SU-DHL-6 (cell line): ENCODE data around the gene HEBP2.

ENCODE experiments used
- H2AFZ ChIP-seq: fragments of 200-600 bp; sonication (generic); 2 replicates; pipeline ENCODE4 v1.6.1; 2014; ENCODE audit warnings: low read depth, mild to moderate bottlenecking, moderate library complexity, mixed read lengths, antibody characterized with exemption, low read length; ENCODE audit not compliant: severe bottlenecking
- H3F3A ChIP-seq: fragments of 200-600 bp; shearing (Covaris generic); 2 replicates; pipeline ENCODE4 v1.6.0; 2016; ENCODE audit warnings: antibody characterized with exemption, mild to moderate bottlenecking; ENCODE audit not compliant: insufficient read depth
- H3K27ac ChIP-seq: fragments of 200-600 bp; sonication (generic); 2 replicates; pipeline ENCODE4 v1.5.1; 2016; ENCODE audit warnings: low read depth, mild to moderate bottlenecking, low read length, moderate library complexity, mixed read lengths
- H3K27me3 ChIP-seq: fragments of 200-600 bp; sonication (generic), shearing (Covaris generic); 2 replicates; pipeline ENCODE4 v1.6.0; 2014; ENCODE audit warnings: mild to moderate bottlenecking, low read length
- H3K36me3 ChIP-seq: fragments of 200-600 bp; sonication (generic); 2 replicates; pipeline ENCODE4 v1.6.1; 2014; ENCODE audit warnings: mild to moderate bottlenecking, low read length, mixed read lengths
- H3K4me2 ChIP-seq: fragments of 300-600, 200-600 bp; shearing (Covaris generic), sonication (generic); 2 replicates; pipeline ENCODE4 v1.6.0; 2014; ENCODE audit warnings: low read length, low read depth, mild to moderate bottlenecking; ENCODE audit not compliant: poor library complexity, severe bottlenecking
- H3K4me3 ChIP-seq: fragments of 200-600 bp; sonication (generic); 2 replicates; pipeline ENCODE4 v1.5.1; 2014; ENCODE audit warnings: antibody characterized with exemption, low read length, mild to moderate bottlenecking, mixed read lengths; ENCODE audit not compliant: insufficient read depth, poor library complexity, severe bottlenecking
- H3K79me2 ChIP-seq: fragments of 200-600 bp; sonication (generic); 2 replicates; pipeline ENCODE4 v1.6.1; 2014; ENCODE audit warnings: mild to moderate bottlenecking, low read length, moderate library complexity; ENCODE audit not compliant: insufficient read depth
- H3K9ac ChIP-seq: fragments of 200-600 bp; sonication (generic); 2 replicates; pipeline ENCODE4 v1.7.0; 2014; ENCODE audit warnings: mild to moderate bottlenecking, low read length
- H3K9me2 ChIP-seq: fragments of 200-600 bp; sonication (generic); replicated peaks from 2 replicates; pipeline ENCODE4 v1.6.1; 2014; ENCODE audit warnings: low read length; ENCODE audit not compliant: insufficient read depth
- H3K9me3 ChIP-seq: fragments of 200-600 bp; sonication (generic); 2 replicates; pipeline ENCODE4 v1.6.1; 2014; ENCODE audit warnings: low read length, mixed read lengths; ENCODE audit not compliant: insufficient read depth
- H4K20me1 ChIP-seq: fragments of 200-600 bp; sonication (generic); 2 replicates; pipeline ENCODE4 v1.6.1; 2014; ENCODE audit warnings: low read depth, mild to moderate bottlenecking, antibody characterized with exemption, low read length, moderate library complexity, mixed read lengths
- EZH2phosphoT487 ChIP-seq: fragments of 200-600 bp; sonication (generic), shearing (Covaris generic); conservative IDR thresholded peaks from 2 replicates; pipeline ENCODE4 v1.6.1; 2018; ENCODE audit warnings: mild to moderate bottlenecking, antibody characterized with exemption, low read length, moderate library complexity, mixed read lengths
- TF ChIP-seq, protein P1 (sequence below): fragments of 200-600 bp; sonication (generic); IDR thresholded peaks from one replicate; pipeline ENCODE4 v1.5.1; 2017; ENCODE audit warnings: antibody characterized with exemption, mild to moderate bottlenecking, low read length, moderate library complexity; ENCODE audit not compliant: insufficient read depth, poor library complexity, severe bottlenecking

The HEBP2 gene

DNA sequence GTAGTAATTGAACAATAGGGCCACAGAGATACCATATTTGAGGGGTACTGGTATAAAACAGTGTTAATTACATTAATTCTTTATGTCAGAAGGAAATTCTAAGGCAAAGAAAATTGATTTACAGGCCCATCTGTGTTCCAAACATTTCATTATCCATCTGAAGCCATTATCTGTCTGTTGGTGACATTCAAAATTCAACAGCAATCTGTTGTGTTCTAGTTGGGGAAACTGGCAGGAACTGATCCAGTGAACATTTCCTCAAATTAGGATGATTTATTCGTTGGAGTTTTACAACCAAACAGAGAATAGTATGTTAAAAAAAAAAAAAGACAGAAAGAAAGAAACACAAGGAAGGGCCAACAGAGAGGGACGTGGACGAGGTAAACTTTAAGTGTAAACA lies 30.1 kb downstream of the HEBP2 start:
- H4K20me1 ChIP-seq: no peaks in the 10 kb centered on the region
- no peak for TF ChIP-seq EZH2phosphoT487
- TF ChIP-seq, protein P1, sequence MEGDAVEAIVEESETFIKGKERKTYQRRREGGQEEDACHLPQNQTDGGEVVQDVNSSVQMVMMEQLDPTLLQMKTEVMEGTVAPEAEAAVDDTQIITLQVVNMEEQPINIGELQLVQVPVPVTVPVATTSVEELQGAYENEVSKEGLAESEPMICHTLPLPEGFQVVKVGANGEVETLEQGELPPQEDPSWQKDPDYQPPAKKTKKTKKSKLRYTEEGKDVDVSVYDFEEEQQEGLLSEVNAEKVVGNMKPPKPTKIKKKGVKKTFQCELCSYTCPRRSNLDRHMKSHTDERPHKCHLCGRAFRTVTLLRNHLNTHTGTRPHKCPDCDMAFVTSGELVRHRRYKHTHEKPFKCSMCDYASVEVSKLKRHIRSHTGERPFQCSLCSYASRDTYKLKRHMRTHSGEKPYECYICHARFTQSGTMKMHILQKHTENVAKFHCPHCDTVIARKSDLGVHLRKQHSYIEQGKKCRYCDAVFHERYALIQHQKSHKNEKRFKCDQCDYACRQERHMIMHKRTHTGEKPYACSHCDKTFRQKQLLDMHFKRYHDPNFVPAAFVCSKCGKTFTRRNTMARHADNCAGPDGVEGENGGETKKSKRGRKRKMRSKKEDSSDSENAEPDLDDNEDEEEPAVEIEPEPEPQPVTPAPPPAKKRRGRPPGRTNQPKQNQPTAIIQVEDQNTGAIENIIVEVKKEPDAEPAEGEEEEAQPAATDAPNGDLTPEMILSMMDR: no peak
- H3K9me2 ChIP-seq: no peaks in the 10 kb centered on the region
- H2AFZ ChIP-seq: no peak overlapping the region
- no peaks in the 10 kb centered on the region for H3F3A ChIP-seq
- no peak overlapping the region for H3K9ac ChIP-seq
- no peaks in the 10 kb centered on the region for H3K36me3 ChIP-seq
- H3K27me3 ChIP-seq: no peaks in the 10 kb centered on the region
- no peak overlapping the region for H3K4me3 ChIP-seq
- no peaks in the 10 kb centered on the region for H3K9me3 ChIP-seq
- no peak overlapping the region for H3K4me2 ChIP-seq
- no peak overlapping the region for H3K27ac ChIP-seq
- H3K79me2 ChIP-seq: no peaks in the 10 kb centered on the region

DNA sequence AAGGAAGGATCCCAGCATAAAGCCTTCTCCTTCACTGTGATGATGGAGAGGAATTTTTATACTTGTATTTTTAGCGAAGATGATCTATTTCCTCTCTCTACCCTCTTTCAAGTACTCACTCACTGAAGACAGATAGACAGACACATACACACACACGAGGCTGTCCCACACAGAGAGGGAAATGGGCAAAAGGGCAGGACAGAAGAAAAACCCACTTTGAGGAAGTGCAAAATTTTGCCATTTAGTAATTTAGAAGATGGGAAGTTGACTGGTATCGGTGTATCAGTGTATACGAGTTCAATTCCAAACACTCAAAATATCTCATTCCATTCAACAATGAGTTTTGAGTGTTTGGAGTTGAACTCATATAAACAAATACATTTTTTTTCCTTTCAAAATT lies 30.9 kb downstream of the HEBP2 start:
- no peak overlapping the region for H3K9ac ChIP-seq
- H3K9me3 ChIP-seq: no peaks in the 10 kb centered on the region
- no peaks in the 10 kb centered on the region for H4K20me1 ChIP-seq
- H3K27me3 ChIP-seq: no peaks in the 10 kb centered on the region
- H3K27ac ChIP-seq: no peak overlapping the region
- no peak overlapping the region for H2AFZ ChIP-seq
- H3K36me3 ChIP-seq: no peaks in the 10 kb centered on the region
- H3K4me2 ChIP-seq: no peak overlapping the region
- no peaks in the 10 kb centered on the region for H3F3A ChIP-seq
- H3K79me2 ChIP-seq: no peaks in the 10 kb centered on the region
- no peak for TF ChIP-seq EZH2phosphoT487
- TF ChIP-seq, protein P1: no peak
- no peak overlapping the region for H3K4me3 ChIP-seq
- H3K9me2 ChIP-seq: no peaks in the 10 kb centered on the region

DNA sequence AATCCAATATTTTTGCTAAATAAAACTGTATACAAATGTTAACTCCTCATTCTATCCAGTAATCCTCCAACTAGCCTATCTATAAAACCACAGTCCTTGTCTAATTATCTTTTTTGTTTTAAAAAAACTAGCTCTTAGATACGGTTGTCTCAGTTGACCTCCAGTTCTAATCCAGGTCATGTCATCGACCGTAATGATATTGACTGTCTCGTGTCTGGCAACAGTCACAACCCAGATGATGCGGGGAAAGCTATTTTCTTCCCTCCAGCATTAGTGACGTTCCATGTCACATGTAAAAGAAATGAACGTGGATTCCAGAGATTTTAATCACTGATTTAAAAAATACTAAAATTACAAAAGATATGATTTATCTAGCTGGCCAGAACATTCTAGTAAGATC lies 35.5 kb downstream of the HEBP2 start:
- H3K9me2 ChIP-seq: no peaks in the 10 kb centered on the region
- H3K9me3 ChIP-seq: no peaks in the 10 kb centered on the region
- H3K27ac ChIP-seq: no peak overlapping the region
- no peaks in the 10 kb centered on the region for H3K36me3 ChIP-seq
- no peaks in the 10 kb centered on the region for H3F3A ChIP-seq
- H3K4me3 ChIP-seq: no peak overlapping the region
- no peaks in the 10 kb centered on the region for H4K20me1 ChIP-seq
- no peak overlapping the region for H3K4me2 ChIP-seq
- no peak for TF ChIP-seq EZH2phosphoT487
- TF ChIP-seq, protein P1: no peak
- H3K79me2 ChIP-seq: no peaks in the 10 kb centered on the region
- H2AFZ ChIP-seq: no peak overlapping the region
- H3K9ac ChIP-seq: no peak overlapping the region
- H3K27me3 ChIP-seq: no peaks in the 10 kb centered on the region
